ENCODE measurements around the gene RARG.
"Not testable (repeated sequence)": the region's sequence is repeated elsewhere in the genome, so short reads cannot be mapped to it uniquely, and the experiment has no call there.

The RARG gene

GRCh38 chr12:53187145-53187899, 44.7 kb downstream of the RARG start:
- DNase-seq = no peak

- no peak for DNase-seq
These were observed 45.3 kb downstream of the RARG start for GRCh38 chr12:53186745-53187144.

GRCh38 chr12:53185582-53186153, 46.3 kb downstream of the RARG start:
- no peak for DNase-seq

- DNase-seq = no peak
These were observed 47.2 kb downstream of the RARG start for GRCh38 chr12:53184828-53185227.

- DNase-seq = no peak
These were observed 49.1 kb downstream of the RARG start for GRCh38 chr12:53182903-53183302.

- no peak for DNase-seq
These were observed 50.1 kb downstream of the RARG start for GRCh38 chr12:53181935-53182334.

- DNase-seq = peak; percentile 60
These were observed 50.9 kb downstream of the RARG start for GRCh38 chr12:53180931-53181645.

GRCh38 chr12:53180220-53180930, 51.6 kb downstream of the RARG start, which contains the start of the genes CSAD and ZNF740:
CSAD (minus strand) TSS chr12:53180925; CDS start chr12:53173470, 7,455 bp downstream.
ZNF740 (plus strand) TSS chr12:53180722; CDS start chr12:53181984, 1,262 bp downstream.
- DNase-seq = peak; percentile 94

- DNase-seq = no peak
These were observed 52.3 kb downstream of the RARG start for GRCh38 chr12:53179687-53180219.

- not testable (repeated sequence) for DNase-seq
These were observed 53.2 kb downstream of the RARG start for GRCh38 chr12:53178803-53179202.

GRCh38 chr12:53177447-53177846, 54.6 kb downstream of the RARG start:
- DNase-seq = not testable (repeated sequence)

GRCh38 chr12:53176750-53177149, 55.3 kb downstream of the RARG start:
- DNase-seq = no peak

GRCh38 chr12:53174881-53175491, 57.0 kb downstream of the RARG start:
- no peak for DNase-seq

- no peak for DNase-seq
These were observed 58.8 kb downstream of the RARG start for GRCh38 chr12:53173085-53173715.

- no peak for DNase-seq
These were observed 59.7 kb downstream of the RARG start for GRCh38 chr12:53172352-53172751.

GRCh38 chr12:53171725-53172329, 60.2 kb downstream of the RARG start:
- no peak for DNase-seq

GRCh38 chr12:53170876-53171724, 60.9 kb downstream of the RARG start:
- no peak for DNase-seq

- DNase-seq = no peak
These were observed 61.8 kb downstream of the RARG start for GRCh38 chr12:53170215-53170614.

GRCh38 chr12:53169644-53170043, 62.4 kb downstream of the RARG start:
- DNase-seq = no peak

- DNase-seq = no peak
These were observed 65.2 kb downstream of the RARG start for GRCh38 chr12:53166837-53167236.

Measured in NCI-H446 treated with DMSO at 0.1 percent for 48 hours (cell line).